Astrocyte (in vitro differentiated cells and primary cell): ENCODE results near the gene CCNL1. TPM values are rescaled to one million over a fixed set of nuclear protein-coding genes. Genes with fewer than 3 reads are reported as not detected.

Experiments used
- DNase-seq: peaks from one replicate; pipeline ENCODE4 v3.0.0-alpha.2; 2010; ENCODE audit warnings: low read depth
- FAIRE-seq: peaks from 2 replicates; lab custom pipeline; 2011; peaks lifted over from hg19 to GRCh38; lab: Jason Lieb, UNC
- H2AFZ ChIP-seq: 2 replicates; pipeline ENCODE4 v1.6.0; 2012; ENCODE audit warnings: low read depth, low read length, inconsistent platforms
- H3K27ac ChIP-seq: 2 replicates; pipeline ENCODE4 v1.5.1; 2011; ENCODE audit warnings: low read depth, low read length, inconsistent platforms
- H3K27me3 ChIP-seq: 2 replicates; pipeline ENCODE4 v1.6.0; 2011; ENCODE audit warnings: low read length, inconsistent platforms; ENCODE audit not compliant: insufficient read depth
- H3K36me3 ChIP-seq: 2 replicates; pipeline ENCODE4 v1.5.1; 2011; ENCODE audit warnings: low read length, inconsistent platforms; ENCODE audit not compliant: insufficient read depth
- H3K4me1 ChIP-seq: 2 replicates; pipeline ENCODE4 v1.5.1; 2011; ENCODE audit warnings: low read length, inconsistent platforms; ENCODE audit not compliant: insufficient read depth
- H3K4me2 ChIP-seq: 2 replicates; pipeline ENCODE4 v1.6.0; 2012; ENCODE audit warnings: low read length, inconsistent platforms
- H3K4me3 ChIP-seq: 2 replicates; pipeline ENCODE4 v1.5.1; 2011; ENCODE audit warnings: low read depth, mild to moderate bottlenecking, low read length, inconsistent platforms; ENCODE audit not compliant: insufficient read depth
- H3K79me2 ChIP-seq: 2 replicates; pipeline ENCODE4 v1.6.0; 2012; ENCODE audit warnings: mild to moderate bottlenecking, low read length, inconsistent platforms; ENCODE audit not compliant: insufficient read depth
- H3K9ac ChIP-seq: 2 replicates; pipeline ENCODE4 v1.6.0; 2012; ENCODE audit warnings: mild to moderate bottlenecking, low read length, inconsistent platforms
- H3K9me3 ChIP-seq: 2 replicates; pipeline ENCODE4 v1.5.1; 2012; ENCODE audit warnings: low read depth, mild to moderate bottlenecking, low read length, inconsistent platforms; ENCODE audit not compliant: insufficient read depth
- H4K20me1 ChIP-seq: 2 replicates; pipeline ENCODE4 v1.6.0; 2012; ENCODE audit warnings: low read length, inconsistent platforms; ENCODE audit not compliant: insufficient read depth
- H3K27ac Mint-ChIP-seq: one replicate; pipeline ENCODE4 v1.8.0; 2021; ENCODE audit warnings: mild to moderate bottlenecking, mixed read lengths; ENCODE audit not compliant: unreplicated experiment
- H3K27me3 Mint-ChIP-seq: one replicate; pipeline ENCODE4 v1.8.0; 2021; ENCODE audit warnings: low read depth, mixed read lengths; ENCODE audit not compliant: unreplicated experiment
- H3K36me3 Mint-ChIP-seq: one replicate; pipeline ENCODE4 v1.8.0; 2021; ENCODE audit warnings: low read depth, mixed read lengths; ENCODE audit not compliant: unreplicated experiment
- H3K4me1 Mint-ChIP-seq: one replicate; pipeline ENCODE4 v1.8.0; 2021; ENCODE audit warnings: low read depth, mixed read lengths; ENCODE audit not compliant: unreplicated experiment
- H3K4me3 Mint-ChIP-seq: one replicate; pipeline ENCODE4 v1.8.0; 2021; ENCODE audit warnings: mild to moderate bottlenecking, moderate library complexity, mixed read lengths; ENCODE audit not compliant: unreplicated experiment
- H3K9me3 Mint-ChIP-seq: one replicate; pipeline ENCODE4 v1.8.0; 2021; ENCODE audit warnings: mild to moderate bottlenecking, mixed read lengths; ENCODE audit not compliant: unreplicated experiment
- CTCF ChIP-seq: IDR thresholded peaks from 2 replicates; pipeline ENCODE4 v1.5.1; 2011; ENCODE audit warnings: low read depth, mild to moderate bottlenecking, inconsistent platforms, low read length, moderate library complexity; ENCODE audit not compliant: insufficient read depth
- EZH2 ChIP-seq: IDR thresholded peaks from 2 replicates; pipeline ENCODE4 v1.6.1; 2012; ENCODE audit warnings: mild to moderate bottlenecking, low read length, inconsistent platforms; ENCODE audit not compliant: insufficient read depth
- total RNA-seq: library from RNA; stranded (reverse); gene quantifications from 2 replicates; pipeline ENCODE4 v1.2.1, GENCODE V29; 2021

The CCNL1 gene
- total RNA-seq, 1 donor from 2014 or later: 66.8 TPM

GRCh38 chr3:157204431-157204830 lies 44.5 kb upstream of the CCNL1 start:
- Mint-ChIP-seq H3K27ac (no peak overlapping the region), H3K4me3 (no peak overlapping the region), H3K9me3 (no peaks in the 10 kb centered on the region), H3K36me3 (no peaks in the 10 kb centered on the region), H3K4me1 (no peaks in the 10 kb centered on the region), H3K27me3 (no peaks in the 10 kb centered on the region)
- H2AFZ ChIP-seq: no peak overlapping the region
- no peaks in the 10 kb centered on the region for H3K79me2 ChIP-seq
- H3K4me3 ChIP-seq: no peak overlapping the region
- DNase-seq (peak; percentile 16), FAIRE-seq (no peak)
- no peaks in the 10 kb centered on the region for H3K4me1 ChIP-seq
- H4K20me1 ChIP-seq: no peaks in the 10 kb centered on the region
- H3K9me3 ChIP-seq: no peaks in the 10 kb centered on the region
- H3K9ac ChIP-seq: no peak overlapping the region
- H3K36me3 ChIP-seq: no peaks in the 10 kb centered on the region
- no peak overlapping the region for H3K4me2 ChIP-seq
- TF ChIP-seq EZH2 (no peak), CTCF (peak; percentile 62)
- no peaks in the 10 kb centered on the region for H3K27me3 ChIP-seq
- H3K27ac ChIP-seq: no peak overlapping the region

- Histone ChIP-seq H3K4me1 (no peaks in the 10 kb centered on the region), H2AFZ (no peak overlapping the region), H3K27me3 (no peaks in the 10 kb centered on the region), H3K9ac (no peak overlapping the region), H4K20me1 (no peaks in the 10 kb centered on the region), H3K36me3 (no peaks in the 10 kb centered on the region), H3K4me2 (no peak overlapping the region), H3K9me3 (no peaks in the 10 kb centered on the region), H3K79me2 (no peaks in the 10 kb centered on the region), H3K4me3 (no peak overlapping the region), H3K27ac (no peak overlapping the region)
- Mint-ChIP-seq H3K4me1 (no peaks in the 10 kb centered on the region), H3K9me3 (no peaks in the 10 kb centered on the region), H3K27ac (no peak overlapping the region), H3K27me3 (no peaks in the 10 kb centered on the region), H3K36me3 (no peaks in the 10 kb centered on the region), H3K4me3 (no peak overlapping the region)
- DNase-seq: peak; percentile 36
- peak; percentile 23 for FAIRE-seq
- TF ChIP-seq EZH2: no peak
- TF ChIP-seq CTCF: peak; percentile 60
These were observed 41.8 kb upstream of the CCNL1 start for GRCh38 chr3:157201648-157202278.

- TF ChIP-seq CTCF: no peak
- TF ChIP-seq EZH2: no peak
- Histone ChIP-seq H3K27ac (no peak overlapping the region), H3K4me2 (no peak overlapping the region), H3K79me2 (no peaks in the 10 kb centered on the region), H3K36me3 (no peaks in the 10 kb centered on the region), H3K4me3 (no peak overlapping the region), H3K9me3 (no peaks in the 10 kb centered on the region), H3K4me1 (no peaks in the 10 kb centered on the region), H3K27me3 (no peaks in the 10 kb centered on the region), H2AFZ (no peak overlapping the region), H4K20me1 (no peaks in the 10 kb centered on the region), H3K9ac (no peak overlapping the region)
- Mint-ChIP-seq H3K36me3 (no peaks in the 10 kb centered on the region), H3K27me3 (no peaks in the 10 kb centered on the region), H3K9me3 (peaks cover 3% of the 10 kb centered on the region), H3K27ac (no peak overlapping the region), H3K4me1 (no peaks in the 10 kb centered on the region), H3K4me3 (no peak overlapping the region)
- FAIRE-seq (no peak), DNase-seq (peak; percentile 12)
These were observed 39.9 kb upstream of the CCNL1 start for GRCh38 chr3:157199841-157200240.
